Effector CD4-positive, alpha-beta T cell (primary cell): ENCODE measurements around the gene MRPL21.

Experiments
- DNase-seq: peaks from one replicate; pipeline ENCODE4 v3.0.0-alpha.2; 2020
- total RNA-seq: gene quantifications from one replicate; lab custom pipeline; 2026; lab: John Stamatoyannopoulos, UW

The MRPL21 gene
- total RNA-seq = 16.3 reads per million, percentile 42 among the genes with 10 or more reads in this experiment

- peak; percentile 80 for DNase-seq
Observed at GRCh38 chr11:68903288-68904247, at the start of gene MRPL21, which contains the start of gene IGHMBP2. Gene MRPL21 (minus strand): TSS chr11:68903832. CDS start chr11:68903810, 22 bp downstream. Gene IGHMBP2 (plus strand): TSS chr11:68903891. CDS start chr11:68903953, 62 bp downstream.

GRCh38 chr11:68950762-68951161, 47.1 kb upstream of the MRPL21 start:
- no peak for DNase-seq

DNA sequence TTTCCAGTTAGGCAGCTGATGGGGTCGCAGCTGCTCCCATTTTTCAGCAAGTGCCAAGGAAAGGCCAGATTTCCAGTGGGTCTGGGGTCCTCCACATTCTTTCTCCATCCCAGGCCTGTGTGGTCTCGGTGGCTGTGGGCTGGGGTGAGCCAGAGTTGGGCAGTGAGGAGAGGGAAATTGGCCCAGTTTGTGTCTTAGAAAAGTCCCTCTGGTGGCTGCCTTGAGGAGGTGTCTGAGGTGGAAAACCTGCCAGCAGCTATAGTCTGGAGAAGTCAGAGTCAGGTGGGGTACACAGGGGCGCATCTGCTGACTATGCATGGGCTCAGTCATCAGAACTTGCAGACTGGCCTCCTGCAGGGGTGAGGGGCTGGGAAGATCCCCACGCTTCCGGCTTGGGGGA, 46.6 kb upstream of the MRPL21 start:
- DNase-seq = no peak

GRCh38 chr11:68948935-68949334, 45.3 kb upstream of the MRPL21 start:
- DNase-seq = no peak

DNA sequence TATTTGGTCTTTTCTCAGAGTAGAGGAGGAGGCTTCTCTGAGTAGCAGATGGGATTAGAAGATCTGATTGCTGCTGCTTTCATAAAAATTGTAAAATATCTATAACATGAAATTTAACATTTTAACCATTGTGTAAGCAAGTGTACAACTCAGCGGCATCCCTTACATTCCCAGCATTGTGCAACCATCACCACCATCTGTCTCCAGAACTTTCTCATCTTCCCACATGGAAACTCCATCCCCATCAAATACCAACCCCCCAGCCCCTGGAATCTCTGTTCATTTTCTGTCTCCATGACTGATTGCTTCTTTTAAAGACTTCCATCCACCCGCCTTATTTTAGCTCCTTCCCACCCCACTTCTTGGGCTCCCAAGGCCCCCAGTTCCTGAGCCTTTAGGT, 44.9 kb upstream of the MRPL21 start:
- no peak for DNase-seq

DNA sequence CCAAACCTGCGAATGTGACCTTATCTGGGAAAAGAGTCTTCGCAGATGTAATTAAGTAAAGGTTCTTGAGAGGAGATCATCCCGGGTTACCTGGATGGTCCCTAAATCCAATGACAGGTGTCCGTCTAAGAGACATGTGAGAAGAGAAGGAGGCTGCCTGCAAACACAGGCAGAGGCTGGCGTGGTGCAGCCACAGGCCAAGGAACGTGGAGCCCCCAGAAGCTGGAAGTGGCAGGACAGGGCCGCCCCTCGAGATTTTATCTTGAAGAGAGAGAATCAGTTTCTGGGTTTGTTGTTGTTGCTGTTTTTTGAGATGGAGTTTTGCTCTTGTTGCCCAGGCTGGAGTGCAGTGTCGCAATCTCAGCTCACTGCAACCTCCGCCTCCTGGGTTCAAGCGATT, 43.5 kb upstream of the MRPL21 start:
- DNase-seq = no peak

- no peak for DNase-seq
Observed at GRCh38 chr11:68946416-68947090, 42.9 kb upstream of the MRPL21 start.

DNA sequence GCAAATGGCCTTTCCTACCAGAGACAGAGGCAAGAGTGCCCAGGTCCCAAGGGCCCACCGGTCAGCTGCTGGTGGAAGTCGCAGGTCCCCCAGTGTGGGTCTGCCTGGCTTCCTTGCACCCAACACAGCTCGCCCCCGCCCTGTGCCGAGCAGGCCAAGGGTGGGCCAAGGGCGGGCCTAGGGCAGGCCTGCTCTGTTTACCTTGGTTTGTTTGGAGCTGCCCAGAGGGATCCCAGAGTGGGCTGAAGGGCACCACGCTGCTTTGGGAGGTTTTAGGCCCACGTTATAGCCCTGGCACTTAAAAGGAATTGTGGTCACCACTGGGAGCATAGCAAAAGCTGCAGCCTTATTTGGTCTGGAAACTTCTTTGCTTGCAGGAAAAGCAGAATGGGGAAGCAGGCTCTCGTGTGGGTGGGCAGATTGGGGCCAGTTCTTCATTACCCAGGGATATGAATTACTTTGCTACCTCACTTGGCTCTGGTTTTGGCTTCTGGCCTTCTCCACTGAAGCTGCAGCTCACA, 39.2 kb upstream of the MRPL21 start:
- no peak for DNase-seq

DNA sequence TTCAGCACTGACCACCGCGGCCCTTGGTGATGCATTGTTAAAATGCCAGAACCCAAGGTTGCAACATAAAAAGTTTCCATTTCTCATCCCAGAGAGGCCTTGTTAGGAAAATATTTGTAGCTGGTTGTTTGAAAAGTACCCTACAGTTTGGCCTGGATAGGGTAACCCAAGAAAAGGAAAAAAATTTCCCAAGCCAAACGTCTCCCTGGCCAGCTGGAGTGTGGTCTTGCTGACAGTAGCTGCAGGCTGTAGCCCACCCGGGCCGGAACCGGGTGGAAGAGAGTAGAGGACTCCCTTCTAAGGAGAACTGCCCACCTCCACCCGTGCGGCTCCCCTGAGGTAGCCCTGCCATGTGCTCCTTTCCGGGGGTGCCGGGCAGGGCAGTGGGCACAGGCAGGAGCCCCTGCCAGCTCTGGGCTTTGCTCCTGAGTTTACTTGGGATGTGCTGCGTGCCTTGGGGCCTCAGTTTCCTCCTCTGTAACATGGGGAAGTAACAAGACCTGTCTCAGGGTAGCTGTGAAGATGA, 38.5 kb upstream of the MRPL21 start:
- DNase-seq = no peak

- no peak for DNase-seq
Observed at GRCh38 chr11:68941324-68942094, 37.9 kb upstream of the MRPL21 start.

DNA sequence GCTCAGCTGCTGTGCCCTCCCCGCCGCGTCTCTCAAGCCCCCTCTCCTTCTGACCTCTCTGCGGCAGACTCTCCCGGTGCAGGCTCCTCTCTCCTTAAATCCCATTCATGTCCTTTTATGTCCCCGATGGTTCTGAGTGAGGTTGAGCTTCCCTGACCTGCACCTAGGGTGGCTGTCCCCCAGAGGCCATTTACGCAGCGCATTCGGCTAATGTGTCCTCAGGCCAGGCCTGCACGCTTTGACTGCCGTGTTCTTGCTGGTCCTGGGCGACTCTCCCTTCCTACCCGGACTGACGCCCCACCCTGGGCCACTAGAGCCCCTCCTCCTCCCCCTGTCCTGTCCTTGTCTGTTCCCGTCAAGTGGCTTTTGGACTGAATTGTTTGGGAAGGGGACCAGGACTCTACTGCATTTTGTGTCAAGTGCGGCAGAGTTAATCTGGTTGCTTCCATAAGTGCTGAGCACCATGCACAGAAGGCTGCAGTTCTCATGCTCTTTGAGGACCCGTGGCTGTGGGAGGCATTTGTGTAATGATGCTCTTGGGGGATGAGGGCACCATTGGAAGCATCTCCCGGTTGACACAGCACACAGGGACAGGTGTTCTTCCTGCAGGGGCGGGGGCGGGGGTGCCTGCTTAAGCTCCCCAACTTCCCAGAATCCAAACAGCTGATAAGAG, 37.2 kb upstream of the MRPL21 start:
- no peak for DNase-seq

DNA sequence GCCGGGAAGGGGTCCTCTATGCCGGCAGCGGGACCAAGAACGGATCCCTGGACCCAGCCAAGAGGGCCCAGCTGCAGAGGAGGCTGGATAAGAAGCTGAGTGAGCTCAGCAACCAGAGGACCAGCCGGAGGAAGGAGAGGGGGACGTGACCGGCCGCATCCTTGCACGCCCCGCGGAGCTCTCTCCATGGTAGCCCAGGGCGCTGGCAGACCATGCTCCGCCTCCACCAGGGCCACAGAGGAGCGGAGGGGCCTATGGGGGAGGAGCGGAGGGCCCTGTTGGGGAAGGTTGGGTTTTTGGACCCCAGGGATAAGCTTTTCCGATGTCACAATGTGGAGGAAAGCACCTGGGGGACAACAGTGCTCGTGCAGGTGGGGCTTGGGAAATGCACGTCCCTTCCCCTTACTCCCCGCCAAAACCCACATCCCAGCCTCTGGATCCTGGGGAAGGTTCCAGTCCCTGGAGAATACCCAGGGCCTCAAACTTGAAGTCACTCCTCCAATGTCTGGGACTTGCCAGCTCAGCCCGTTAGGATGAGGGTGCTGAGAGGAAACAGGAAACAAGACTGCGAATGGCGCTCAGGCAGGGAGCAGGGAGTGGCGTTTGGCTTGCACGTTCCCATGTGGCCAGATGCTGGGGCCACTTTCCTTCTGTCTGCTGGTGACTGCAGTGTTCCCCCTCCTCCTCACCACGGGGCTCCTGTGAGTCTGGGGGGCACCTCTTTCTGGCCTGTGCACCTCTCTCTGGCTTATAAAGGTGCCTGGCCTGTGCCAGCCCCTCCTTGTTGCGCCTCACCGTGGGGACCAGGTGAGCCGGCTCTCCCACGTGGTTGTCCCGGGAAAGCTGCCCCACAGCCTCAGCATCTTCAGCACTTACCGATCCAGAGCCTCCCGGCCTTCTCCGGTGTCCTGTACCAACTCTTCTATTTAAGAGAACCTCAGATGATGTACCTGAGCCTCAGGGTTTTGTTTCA, 36.2 kb upstream of the MRPL21 start:
- DNase-seq = no peak

GRCh38 chr11:68938816-68939582, 35.4 kb upstream of the MRPL21 start:
- DNase-seq = no peak

GRCh38 chr11:68938088-68938487, 34.5 kb upstream of the MRPL21 start:
- DNase-seq = no peak

- no peak for DNase-seq
Observed at GRCh38 chr11:68936676-68937620, 33.3 kb upstream of the MRPL21 start.

DNA sequence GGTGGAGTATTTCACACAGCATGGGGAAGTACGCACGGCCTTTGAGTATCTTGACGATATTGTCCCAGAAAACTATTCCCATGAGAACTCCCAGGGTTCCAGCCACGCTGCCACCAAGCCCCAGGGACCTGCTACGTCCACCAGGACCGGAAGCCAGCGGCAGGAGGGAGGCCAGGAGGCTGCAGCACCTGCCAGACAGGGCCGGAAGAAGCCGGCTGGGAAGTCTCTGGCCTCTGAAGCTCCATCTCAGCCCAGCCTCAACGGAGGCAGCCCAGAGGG, 32.7 kb upstream of the MRPL21 start:
- DNase-seq = no peak

DNA sequence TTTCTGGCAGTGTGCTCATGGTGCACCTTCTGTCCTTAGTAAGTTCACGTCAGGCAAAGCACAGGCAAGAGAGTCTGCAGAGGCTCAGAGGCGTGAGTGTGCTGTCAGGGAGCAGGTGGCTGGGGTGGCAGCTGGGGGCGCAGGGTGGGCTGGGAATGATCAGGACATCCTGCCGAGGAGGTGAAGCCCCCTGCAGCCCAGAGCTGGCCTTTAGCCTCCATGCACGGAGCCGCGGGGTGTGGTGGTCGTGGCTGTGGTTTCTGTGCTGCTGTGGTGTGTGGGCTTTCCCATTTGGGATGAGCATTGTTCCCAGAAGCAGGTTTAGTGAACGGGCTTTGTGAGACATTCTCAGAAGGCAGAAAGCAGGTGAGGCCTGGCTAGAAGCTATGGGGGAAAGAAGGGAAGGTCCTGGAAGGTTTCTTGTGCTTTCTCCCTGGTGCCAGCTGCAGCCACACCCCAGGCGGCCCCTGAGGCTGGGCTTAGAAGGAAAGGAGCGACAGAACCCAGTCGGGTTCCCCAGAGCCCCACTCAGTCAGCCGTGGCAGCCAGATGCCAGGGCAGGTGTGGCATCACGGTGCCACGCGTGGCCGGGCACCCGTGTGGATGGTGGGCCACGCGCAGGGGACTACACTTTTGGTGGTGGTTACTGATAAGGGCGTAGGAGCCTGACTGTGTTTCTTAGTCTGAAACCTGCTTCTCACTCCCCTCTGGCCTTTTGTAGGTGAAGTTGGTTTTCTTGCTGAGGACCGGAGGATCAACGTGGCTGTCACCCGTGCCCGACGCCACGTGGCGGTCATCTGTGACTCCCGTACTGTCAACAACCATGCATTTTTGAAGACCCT, 32.1 kb upstream of the MRPL21 start:
- DNase-seq = no peak

DNA sequence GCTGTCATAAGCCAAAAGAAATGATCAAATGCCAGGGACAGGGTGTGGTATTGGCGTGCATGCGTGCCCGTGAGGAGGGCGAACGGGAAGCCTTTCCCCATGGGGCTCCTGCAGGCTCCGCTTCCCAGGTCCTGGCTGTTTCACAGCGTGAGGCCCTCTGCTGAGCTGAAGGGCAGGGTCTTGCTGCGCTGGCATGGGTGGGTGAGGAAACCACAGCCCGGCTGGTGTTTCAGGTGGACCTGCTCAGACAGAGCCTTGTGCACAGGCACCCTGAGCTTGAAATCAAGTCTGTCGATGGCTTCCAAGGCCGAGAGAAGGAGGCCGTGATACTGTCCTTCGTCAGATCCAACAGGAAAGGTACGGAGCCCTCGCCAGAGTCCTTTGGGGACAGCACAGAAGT, 31.4 kb upstream of the MRPL21 start:
- DNase-seq = no peak
